Measurements from ENCODE around the gene FAM180A.
"Not testable (repeated sequence)": the region's sequence is repeated elsewhere in the genome, so short reads cannot be mapped to it uniquely, and the experiment has no call there.

Gene FAM180A

GRCh38 chr7:135741905-135742304 is 6.7 kb downstream of the FAM180A start:
- no peak for DNase-seq (ENCODE audit: low read depth)

GRCh38 chr7:135740889-135741288 is 7.7 kb downstream of the FAM180A start:
- no peak for DNase-seq (ENCODE audit: low read depth)

GRCh38 chr7:135737306-135737647 is 11.3 kb downstream of the FAM180A start:
- DNase-seq (ENCODE audit: low read depth) = not testable (repeated sequence)

GRCh38 chr7:135736586-135737305 is 11.9 kb downstream of the FAM180A start:
- DNase-seq (ENCODE audit: low read depth) = no peak

- no peak for DNase-seq (ENCODE audit: low read depth)
Observed at GRCh38 chr7:135734343-135734689, 14.3 kb downstream of the FAM180A start.

GRCh38 chr7:135733603-135734342 is 14.8 kb downstream of the FAM180A start:
- DNase-seq (ENCODE audit: low read depth) = no peak

GRCh38 chr7:135731131-135731530 is 17.5 kb downstream of the FAM180A start:
- DNase-seq (ENCODE audit: low read depth) = no peak

GRCh38 chr7:135729230-135729629 is 19.4 kb downstream of the FAM180A start:
- DNase-seq (ENCODE audit: low read depth) = no peak

GRCh38 chr7:135728136-135728669 is 20.4 kb downstream of the FAM180A start, which contains the start of gene SLC13A4:
Gene SLC13A4, minus strand, starts transcription at chr7:135728186. Its CDS starts 690 bp downstream, at chr7:135727496.
- peak; percentile 32 for DNase-seq (ENCODE audit: low read depth)

GRCh38 chr7:135726911-135727673 is 21.5 kb downstream of the FAM180A start:
- DNase-seq (ENCODE audit: low read depth) = no peak

GRCh38 chr7:135726276-135726788 is 22.3 kb downstream of the FAM180A start:
- no peak for DNase-seq (ENCODE audit: low read depth)

- DNase-seq (ENCODE audit: low read depth) = no peak
Observed at GRCh38 chr7:135723411-135723810, 25.2 kb downstream of the FAM180A start.

GRCh38 chr7:135721198-135721820 is 27.3 kb downstream of the FAM180A start:
- no peak for DNase-seq (ENCODE audit: low read depth)

- no peak for DNase-seq (ENCODE audit: low read depth)
Observed at GRCh38 chr7:135719688-135720087, 28.9 kb downstream of the FAM180A start.

- no peak for DNase-seq (ENCODE audit: low read depth)
Observed at GRCh38 chr7:135718794-135719437, 29.7 kb downstream of the FAM180A start.

- no peak for DNase-seq (ENCODE audit: low read depth)
Observed at GRCh38 chr7:135718219-135718618, 30.4 kb downstream of the FAM180A start.

- DNase-seq (ENCODE audit: low read depth) = no peak
Observed at GRCh38 chr7:135717693-135718092, 30.9 kb downstream of the FAM180A start.

- DNase-seq (ENCODE audit: low read depth) = peak; percentile 81
Observed at GRCh38 chr7:135716677-135717238, 31.9 kb downstream of the FAM180A start.

- no peak for DNase-seq (ENCODE audit: low read depth)
Observed at GRCh38 chr7:135715673-135716072, 32.9 kb downstream of the FAM180A start.

GRCh38 chr7:135715055-135715522 is 33.5 kb downstream of the FAM180A start:
- DNase-seq (ENCODE audit: low read depth) = no peak

- peak; percentile 51 for DNase-seq (ENCODE audit: low read depth)
Observed at GRCh38 chr7:135714534-135715009, 34.0 kb downstream of the FAM180A start.

Data from iris pigment epithelial cell (primary cell).